SK-N-SH (cell line): Measurements from ENCODE around the gene ASAP3. TPM values are rescaled to one million over a fixed set of nuclear protein-coding genes. Genes with fewer than 3 reads are reported as not detected.

Source experiments
- CTCF ChIA-PET: fragments of 300-600, 350-600 bp; formaldehyde crosslinking; extraction: SDS; loops from one replicate; lab custom pipeline; 2021; lab: Yijun Ruan, JAX
- POLR2A ChIA-PET: fragments of 350-600 bp; sonication (Branson Sonifier 250); formaldehyde crosslinking; extraction: SDS; loops from one replicate; lab custom pipeline; 2020; ENCODE audit warnings: antibody characterized with exemption, inconsistent platforms; lab: Yijun Ruan, JAX
- DNase-seq: peaks from one replicate; pipeline ENCODE4 v3.0.0; 2012
- H2AFZ ChIP-seq: fragments of 200-600 bp; sonication (generic); 2 replicates; pipeline ENCODE4 v1.8.1; 2016; ENCODE audit warnings: antibody characterized with exemption, mild to moderate bottlenecking, low read depth
- H3F3A ChIP-seq: fragments of 200-600 bp; sonication (generic); replicated peaks from 2 replicates; pipeline ENCODE3; 2016; ENCODE audit warnings: antibody characterized with exemption, mild to moderate bottlenecking; ENCODE audit not compliant: insufficient read depth
- H3K27ac ChIP-seq, 2 experiments: fragments of 200-500 bp in 1 of 2; fragments of 200-600 bp in 1 of 2; sonication (Bioruptor generic) in 1 of 2; sonication (generic), shearing (Covaris generic) in 1 of 2; 2 replicates each; pipeline versions ENCODE4 v1.5.1 to v1.6.1; 2014 to 2016; ENCODE audit warnings: low read depth in 2 of 2, inconsistent platforms in 1 of 2, low read length in 1 of 2, mild to moderate bottlenecking in 1 of 2, mixed read lengths in 1 of 2
- H3K27me3 ChIP-seq: fragments of 200-600 bp; sonication (generic), shearing (Covaris generic); 2 replicates; pipeline ENCODE4 v1.6.1; 2016; ENCODE audit warnings: mixed run types; ENCODE audit not compliant: insufficient read depth
- H3K36me3 ChIP-seq, 2 experiments: fragments of 200-500 bp in 1 of 2; fragments of 200-600 bp in 1 of 2; sonication (Bioruptor generic) in 1 of 2; sonication (generic) in 1 of 2; replicated peaks in 1 of 2; 2 replicates each; pipeline versions ENCODE3 to v1.5.1; 2014 to 2016; ENCODE audit warnings: low read length in 1 of 2, mild to moderate bottlenecking in 1 of 2; ENCODE audit not compliant: insufficient read depth in 2 of 2, control insufficient read depth in 1 of 2
- H3K4me1 ChIP-seq, 2 experiments: fragments of 200-500 bp in 1 of 2; fragments of 200-600 bp in 1 of 2; sonication (Bioruptor generic) in 1 of 2; sonication (generic), shearing (Covaris generic) in 1 of 2; 2 replicates each; pipeline versions ENCODE4 v1.5.1 to v1.6.1; 2014 to 2016; ENCODE audit warnings: low read depth in 1 of 2, low read length in 1 of 2, mixed run types in 1 of 2; ENCODE audit not compliant: insufficient read depth in 2 of 2, control insufficient read depth in 1 of 2
- H3K4me2 ChIP-seq: fragments of 200-600 bp; sonication (generic), shearing (Covaris generic); 2 replicates; pipeline ENCODE4 v1.6.1; 2017; ENCODE audit warnings: mixed run types
- H3K4me3 ChIP-seq, 2 experiments: fragments of 200-500 bp in 1 of 2; fragments of 200-600 bp in 1 of 2; sonication (Bioruptor generic) in 1 of 2; sonication (generic), shearing (Covaris generic) in 1 of 2; 2 replicates each; pipeline versions ENCODE4 v1.5.1 to v1.8.1; 2014 to 2016; ENCODE audit warnings: low read depth in 2 of 2, inconsistent platforms in 1 of 2, low read length in 1 of 2, mild to moderate bottlenecking in 1 of 2, mixed read lengths in 1 of 2, moderate library complexity in 1 of 2
- H3K79me2 ChIP-seq: fragments of 200-600 bp; sonication (generic); 2 replicates; pipeline ENCODE4 v1.8.1; 2017; ENCODE audit warnings: mild to moderate bottlenecking; ENCODE audit not compliant: insufficient read depth
- H3K9ac ChIP-seq: fragments of 200-600 bp; sonication (generic); 2 replicates; pipeline ENCODE4 v1.6.1; 2017; ENCODE audit warnings: mixed run types
- H3K9me2 ChIP-seq: fragments of 200-600 bp; sonication (generic); 2 replicates; pipeline ENCODE4 v1.6.1; 2017; ENCODE audit warnings: mixed run types
- H3K9me3 ChIP-seq: fragments of 200-600 bp; sonication (generic); 2 replicates; pipeline ENCODE4 v1.6.1; 2017; ENCODE audit warnings: mixed run types, mild to moderate bottlenecking, moderate library complexity
- H4K20me1 ChIP-seq: fragments of 200-600 bp; sonication (generic); 2 replicates; pipeline ENCODE4 v1.6.1; 2017; ENCODE audit warnings: mild to moderate bottlenecking, mixed run types; ENCODE audit not compliant: insufficient read depth
- CHD2 ChIP-seq: fragments of 150-350 bp; IDR thresholded peaks from 2 replicates; pipeline ENCODE4 v1.6.1; 2018; ENCODE audit warnings: low read length; ENCODE audit not compliant: partially characterized antibody
- CTCF ChIP-seq: fragments of 200-600 bp; sonication (generic); IDR thresholded peaks from 2 replicates; pipeline ENCODE4 v1.6.1; 2017; ENCODE audit warnings: antibody characterized with exemption, mild to moderate bottlenecking, moderate library complexity
- FOSL2 ChIP-seq: IDR thresholded peaks from 2 replicates; pipeline ENCODE4 v1.4.0; 2012; ENCODE audit warnings: low read depth, mild to moderate bottlenecking, moderate library complexity, borderline replicate concordance
- FOXM1 ChIP-seq: IDR thresholded peaks from 2 replicates; pipeline ENCODE4 v1.4.0; 2012; ENCODE audit warnings: low read depth, mild to moderate bottlenecking
- PBX3 ChIP-seq: IDR thresholded peaks from 2 replicates; pipeline ENCODE4; 2012
- RAD21 ChIP-seq: IDR thresholded peaks from 2 replicates; pipeline ENCODE4 v1.6.1; 2012; ENCODE audit warnings: mild to moderate bottlenecking, low read length
- SMC3 ChIP-seq: IDR thresholded peaks from 2 replicates; pipeline ENCODE4 v1.6.1; 2012; ENCODE audit warnings: low read depth, low read length, improper control_type of control experiment
- WGBS: methylation state at CpG from one replicate; pipeline ENCODE4 v1.1.6; 2017; ENCODE audit warnings: low lambda C conversion rate; 5-methylcytosine and 5-hydroxymethylcytosine counted together
- polyA plus RNA-seq, 3 experiments: library from polyadenylated mRNA; depleted of rRNA; stranded (reverse); fragments of >200 nt; gene quantifications; 2 replicates each; pipeline ENCODE4 v1.2.3, GENCODE V29; 2012
- TF ChIP-seq, protein P1 (sequence below): IDR thresholded peaks from 2 replicates; pipeline ENCODE4 v1.4.0; 2012; ENCODE audit warnings: low read depth
- TF ChIP-seq, protein P2 (sequence below): IDR thresholded peaks from 2 replicates; pipeline ENCODE4 v1.4.0; 2012; ENCODE audit warnings: low read depth, borderline replicate concordance

The ASAP3 gene
- polyA plus RNA-seq, 1 of the 3 experiments (the other 2 are of a cell fraction) = 19.6 TPM

GRCh38 chr1:23529146-23530086, 45.4 kb upstream of the ASAP3 start:
- no peaks in the 10 kb centered on the region for H4K20me1 ChIP-seq
- H3K27ac ChIP-seq = no peak overlapping the region; a peak in 1 of 4 replicates
- no peaks in the 10 kb centered on the region for H3K36me3 ChIP-seq
- peak; percentile 51 for DNase-seq
- no peak overlapping the region for H2AFZ ChIP-seq
- TF ChIP-seq SMC3 (no peak), CTCF (no peak), PBX3 (no peak), RAD21 (no peak), FOXM1 (no peak), FOSL2 (no peak), CHD2 (no peak)
- TF ChIP-seq, protein P1, sequence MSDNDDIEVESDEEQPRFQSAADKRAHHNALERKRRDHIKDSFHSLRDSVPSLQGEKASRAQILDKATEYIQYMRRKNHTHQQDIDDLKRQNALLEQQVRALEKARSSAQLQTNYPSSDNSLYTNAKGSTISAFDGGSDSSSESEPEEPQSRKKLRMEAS = no peak
- TF ChIP-seq, protein P2, sequence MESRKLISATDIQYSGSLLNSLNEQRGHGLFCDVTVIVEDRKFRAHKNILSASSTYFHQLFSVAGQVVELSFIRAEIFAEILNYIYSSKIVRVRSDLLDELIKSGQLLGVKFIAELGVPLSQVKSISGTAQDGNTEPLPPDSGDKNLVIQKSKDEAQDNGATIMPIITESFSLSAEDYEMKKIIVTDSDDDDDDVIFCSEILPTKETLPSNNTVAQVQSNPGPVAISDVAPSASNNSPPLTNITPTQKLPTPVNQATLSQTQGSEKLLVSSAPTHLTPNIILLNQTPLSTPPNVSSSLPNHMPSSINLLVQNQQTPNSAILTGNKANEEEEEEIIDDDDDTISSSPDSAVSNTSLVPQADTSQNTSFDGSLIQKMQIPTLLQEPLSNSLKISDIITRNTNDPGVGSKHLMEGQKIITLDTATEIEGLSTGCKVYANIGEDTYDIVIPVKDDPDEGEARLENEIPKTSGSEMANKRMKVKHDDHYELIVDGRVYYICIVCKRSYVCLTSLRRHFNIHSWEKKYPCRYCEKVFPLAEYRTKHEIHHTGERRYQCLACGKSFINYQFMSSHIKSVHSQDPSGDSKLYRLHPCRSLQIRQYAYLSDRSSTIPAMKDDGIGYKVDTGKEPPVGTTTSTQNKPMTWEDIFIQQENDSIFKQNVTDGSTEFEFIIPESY = no peak
- peak overlapping the region; percentile 65; the same call in 1 of the 2 replicates for H3K9ac ChIP-seq
- H3K79me2 ChIP-seq = no peaks in the 10 kb centered on the region
- POLR2A ChIA-PET = interaction anchor here (0.6 to 3.5 kb wide), 7 partner anchors 10 to 1729 kb away, joined by 3 to 18 read pairs (median 6); partner anchors contain the start of gene HNRNPR
- H3K9me2 ChIP-seq = no peaks in the 10 kb centered on the region
- H3K4me3 ChIP-seq = peak overlapping the region; percentile 67 to 74; a peak in 3 of 4 replicates
- WGBS = 59% methylated on average over 8 of the region's 8 CpGs
- H3K4me1 ChIP-seq = peaks cover 11 to 38% of the 10 kb centered on the region in 2 experiments; a peak in 3 of 4 replicates
- CTCF ChIA-PET = interaction anchor here (0.8 to 29.7 kb wide), 9 partner anchors 9 to 183 kb away, joined by 3 to 503 read pairs (median 4); no protein-coding TSS in a partner anchor
- peaks cover 18% of the 10 kb centered on the region for H3F3A ChIP-seq
- H3K27me3 ChIP-seq = no peaks in the 10 kb centered on the region
- H3K4me2 ChIP-seq = no peak overlapping the region
- no peaks in the 10 kb centered on the region for H3K9me3 ChIP-seq
